Liver (tissue), 9 donors: ENCODE results near the gene SPPL2C. TPM values are rescaled to one million over a fixed set of nuclear protein-coding genes. Genes with fewer than 3 reads are reported as not detected.

Experiments
- DNase-seq: peaks from one replicate; pipeline ENCODE4 v3.0.0-alpha.2; 2017; ENCODE audit warnings: low spot score
- H3K27ac ChIP-seq, 2 donors: one replicate each; pipeline ENCODE4 v1.7.0; 2013; ENCODE audit warnings: inconsistent platforms in 2 of 2, low read length in 2 of 2, control low read depth in 1 of 2, low read depth in 1 of 2, mild to moderate bottlenecking in 1 of 2
- H3K27me3 ChIP-seq, 4 donors: one replicate each; pipeline versions ENCODE4 v1.6.1 to v1.7.0; 2013; ENCODE audit warnings: low read length in 3 of 4, inconsistent platforms in 1 of 4, mild to moderate bottlenecking in 1 of 4, moderate library complexity in 1 of 4; ENCODE audit not compliant: control insufficient read depth in 4 of 4, insufficient read depth in 4 of 4
- H3K36me3 ChIP-seq, 4 donors: one replicate each; pipeline versions ENCODE4 v1.6.1 to v1.7.0; 2013; ENCODE audit warnings: low read length in 3 of 4, mild to moderate bottlenecking in 3 of 4, low read depth in 1 of 4, moderate library complexity in 1 of 4; ENCODE audit not compliant: control insufficient read depth in 4 of 4, insufficient read depth in 3 of 4
- H3K4me1 ChIP-seq, 4 donors: one replicate each; pipeline versions ENCODE4 v1.6.1 to v1.7.0; 2013; ENCODE audit warnings: low read length in 3 of 4, mild to moderate bottlenecking in 3 of 4, moderate library complexity in 1 of 4; ENCODE audit not compliant: control insufficient read depth in 4 of 4, insufficient read depth in 4 of 4
- H3K4me3 ChIP-seq, 3 donors: one replicate each; pipeline versions ENCODE4 v1.6.1 to v1.7.0; 2013; ENCODE audit warnings: low read length in 3 of 3, control low read depth in 1 of 3, low read depth in 1 of 3, mild to moderate bottlenecking in 1 of 3
- H3K9ac ChIP-seq, 2 donors: one replicate each; pipeline ENCODE4 v1.7.0; 2013; ENCODE audit warnings: low read length in 2 of 2, mild to moderate bottlenecking in 2 of 2, moderate library complexity in 2 of 2, control low read depth in 1 of 2, low read depth in 1 of 2
- H3K9me3 ChIP-seq, 4 donors: one replicate each; pipeline versions ENCODE4 v1.6.1 to v1.7.0; 2013; ENCODE audit warnings: low read length in 3 of 4; ENCODE audit not compliant: control insufficient read depth in 4 of 4
- ATF3 ChIP-seq: IDR thresholded peaks from 2 replicates; pipeline ENCODE4 v1.6.1; 2016; ENCODE audit warnings: antibody characterized with exemption
- CTCF ChIP-seq: fragments of 150-350 bp; IDR thresholded peaks from 2 replicates; pipeline ENCODE4 v1.5.1; 2017; ENCODE audit warnings: improper control_type of control experiment, low read depth, low read length; ENCODE audit not compliant: missing input control
- EGR1 ChIP-seq, 2 donors: IDR thresholded peaks; 2 replicates each; pipeline ENCODE4 v1.6.1; 2016 to 2018; ENCODE audit warnings: antibody characterized with exemption in 2 of 2, low read depth in 2 of 2
- FOXA1 ChIP-seq: IDR thresholded peaks from 2 replicates; pipeline ENCODE4 v1.6.1; 2016; ENCODE audit warnings: antibody characterized with exemption
- FOXA2 ChIP-seq: IDR thresholded peaks from 2 replicates; pipeline ENCODE4 v1.6.1; 2016; ENCODE audit warnings: antibody characterized with exemption
- GABPA ChIP-seq, 2 donors: IDR thresholded peaks in 1 of 2; conservative IDR thresholded peaks in 1 of 2; 2 replicates each; pipeline ENCODE4 v1.6.1; 2016; ENCODE audit warnings: antibody characterized with exemption in 2 of 2, mild to moderate bottlenecking in 1 of 2, moderate library complexity in 1 of 2
- HNF4A ChIP-seq, 2 donors: conservative IDR thresholded peaks; 2 replicates each; pipeline ENCODE4 v1.6.1; 2016; ENCODE audit warnings: antibody characterized with exemption in 2 of 2, mild to moderate bottlenecking in 2 of 2
- JUND ChIP-seq, 2 donors: IDR thresholded peaks; 2 replicates each; pipeline ENCODE4 v1.6.1; 2016; ENCODE audit warnings: antibody characterized with exemption in 2 of 2
- MAX ChIP-seq: IDR thresholded peaks from 2 replicates; pipeline ENCODE4 v1.6.1; 2016; ENCODE audit warnings: antibody characterized with exemption
- NR2F2 ChIP-seq: IDR thresholded peaks from 2 replicates; pipeline ENCODE4 v1.6.1; 2016; ENCODE audit warnings: antibody characterized with exemption
- REST ChIP-seq: IDR thresholded peaks from 2 replicates; pipeline ENCODE4 v1.6.1; 2016; ENCODE audit warnings: antibody characterized with exemption, mild to moderate bottlenecking
- RXRA ChIP-seq, 2 donors: IDR thresholded peaks; 2 replicates each; pipeline ENCODE4 v1.6.1; 2017 to 2018; ENCODE audit warnings: antibody characterized with exemption in 2 of 2, mild to moderate bottlenecking in 1 of 2
- SP1 ChIP-seq: IDR thresholded peaks from 2 replicates; pipeline ENCODE4 v1.6.1; 2018; ENCODE audit warnings: antibody characterized with exemption, mild to moderate bottlenecking
- TAF1 ChIP-seq: conservative IDR thresholded peaks from 2 replicates; pipeline ENCODE4 v1.6.1; 2016; ENCODE audit warnings: antibody characterized with exemption, mild to moderate bottlenecking
- YY1 ChIP-seq: IDR thresholded peaks from 2 replicates; pipeline ENCODE4 v1.6.1; 2016; ENCODE audit warnings: antibody characterized with exemption, mild to moderate bottlenecking
- ZBTB33 ChIP-seq: IDR thresholded peaks from 2 replicates; pipeline ENCODE4 v1.6.1; 2016; ENCODE audit warnings: antibody characterized with exemption
- WGBS: extraction: QIAGEN DNeasy Blood & Tissue Kit; methylation state at CpG from one replicate; pipeline ENCODE4 v1.1.7; 2013; 5-methylcytosine and 5-hydroxymethylcytosine counted together
- polyA plus RNA-seq, 2 donors: library from polyadenylated mRNA; stranded (reverse) in 1 of 2; unstranded in 1 of 2; fragments of 200-250 nt in 1 of 2; fragments of >200 nt in 1 of 2; fragmentation: Nextera tagmentation in 1 of 2; extraction: Ambion mirVana in 1 of 2; gene quantifications; one replicate each; pipeline versions ENCODE4 v1.2.1 to v1.2.3, GENCODE V29; 2013 to 2015
- total RNA-seq, 2 donors: library from RNA; depleted of rRNA; stranded (reverse); fragments of >200 nt; gene quantifications; one replicate each; pipeline ENCODE4 v1.2.3, GENCODE V29; 2014
- donor health status: healthy.
- donor health status: healthy.
- donor health status: healthy.
- donor health status: healthy.
- donor health status: healthy.

The SPPL2C gene
- total and polyA plus RNA-seq, 4 donors, result not detected

GRCh38 chr17:45837603-45838002 lies 7.1 kb upstream of the SPPL2C start:
- TF ChIP-seq FOXA2, result no peak
- TF ChIP-seq TAF1, result no peak
- TF ChIP-seq GABPA (IDR thresholded peaks at IDR 0.05 in 1 of 2, conservative IDR thresholded peaks at IDR 0.05 in 1 of 2), result no peak
- TF ChIP-seq ZBTB33, result no peak
- no peak for TF ChIP-seq JUND (IDR thresholded peaks at IDR 0.05)
- TF ChIP-seq REST, result no peak
- TF ChIP-seq ATF3, result no peak
- TF ChIP-seq CTCF, result no peak
- no peak for TF ChIP-seq SP1
- TF ChIP-seq NR2F2, result no peak
- TF ChIP-seq MAX, result no peak
- Histone ChIP-seq H3K27me3 (no peaks in the 10 kb centered on the region), H3K9ac (no peak overlapping the region), H3K36me3 (no peaks in the 10 kb centered on the region), H3K9me3 (no peaks in the 10 kb centered on the region), H3K4me1 (no peaks in the 10 kb centered on the region), H3K4me3 (no peak overlapping the region), H3K27ac (no peak overlapping the region)
- no peak for DNase-seq
- 91% methylated on average over 9 of the region's 9 CpGs for WGBS

GRCh38 chr17:45838751-45839295 lies 5.9 kb upstream of the SPPL2C start:
- WGBS, result 74% methylated on average over 8 of the region's 8 CpGs
- H3K9me3 ChIP-seq, result no peaks in the 10 kb centered on the region
- no peaks in the 10 kb centered on the region for H3K4me1 ChIP-seq
- no peak for DNase-seq
- H3K9ac ChIP-seq, result no peak overlapping the region
- no peak overlapping the region for H3K4me3 ChIP-seq
- no peaks in the 10 kb centered on the region for H3K27me3 ChIP-seq
- H3K36me3 ChIP-seq, result no peaks in the 10 kb centered on the region
- no peak overlapping the region for H3K27ac ChIP-seq
- TF ChIP-seq FOXA1 (no peak), EGR1 (IDR thresholded peaks at IDR 0.05; ENCODE audit: low read depth in 2 of 2) (no peak), HNF4A (conservative IDR thresholded peaks at IDR 0.05) (no peak), ZBTB33 (no peak), NR2F2 (no peak), CTCF (no peak), YY1 (no peak), FOXA2 (no peak), RXRA (IDR thresholded peaks at IDR 0.05) (no peak)
